HepG2 (cell line): ENCODE measurements around the gene SDC1. TPM values are rescaled to one million over a fixed set of nuclear protein-coding genes. Genes with fewer than 3 reads are reported as not detected.
A peak's percentile ranks its signal among the peaks of the same experiment; 100 is the strongest.

Source experiments
- ATAC-seq: fragments of 200-7000 bp; cut with Tn5 transposase; 3 replicates; pipeline ENCODE4 v1.9.1; 2020; ENCODE audit warnings: mild to moderate bottlenecking, moderate library complexity
- BruUV-seq: library from RNA; stranded (reverse); fragments of 400-500 nt; replicated peaks from 2 replicates; lab custom pipeline; 2021; lab: Mats Ljungman, UMichigan
- CTCF ChIA-PET: fragments of 300-600 bp; formaldehyde crosslinking; extraction: SDS; loops from one replicate; lab custom pipeline; 2021; ENCODE audit warnings: low total read pairs, inconsistent platforms, low intra/inter-chr PET ratio; lab: Yijun Ruan, JAX
- POLR2A ChIA-PET: fragments of 350-600 bp; sonication (Branson Sonifier 250); formaldehyde crosslinking; loops from one replicate; lab custom pipeline; 2020; ENCODE audit warnings: antibody characterized with exemption, inconsistent platforms; lab: Yijun Ruan, JAX
- DNase-seq: peaks from one replicate; pipeline ENCODE4 v3.0.0-alpha.2; 2015; ENCODE audit warnings: low spot score
- FAIRE-seq: peaks from 3 replicates; lab custom pipeline; 2011; peaks lifted over from hg19 to GRCh38; lab: Jason Lieb, UNC
- H2AFZ ChIP-seq: one replicate; pipeline ENCODE4 v1.6.1; 2011; ENCODE audit warnings: low read length, inconsistent platforms
- H3K27ac ChIP-seq: fragments of 300-600 bp; 3 replicates; pipeline ENCODE4 v1.8.0; 2011; ENCODE audit warnings: mixed run types, mild to moderate bottlenecking, mixed read lengths, low read length, inconsistent platforms; ENCODE audit not compliant: insufficient read depth; ENCODE audit errors: extremely low read length
- H3K27me3 ChIP-seq, 2 experiments: fragments of 200-600 bp in 1 of 2; 2 replicates in 1 of 2; 3 replicates in 1 of 2; pipeline versions ENCODE4 v1.6.0 to v1.8.0; 2011; ENCODE audit warnings: low read length in 2 of 2, mild to moderate bottlenecking in 2 of 2, moderate library complexity in 2 of 2, inconsistent platforms in 1 of 2; ENCODE audit not compliant: insufficient read depth in 2 of 2, control insufficient read depth in 1 of 2
- H3K36me3 ChIP-seq, 2 experiments: fragments of 200-600 bp in 1 of 2; replicated peaks in 1 of 2; 2 replicates in 1 of 2; 3 replicates in 1 of 2; pipeline versions ENCODE4 v1.5.1 to v1.8.0; 2011; ENCODE audit warnings: low read length in 2 of 2, inconsistent platforms in 1 of 2; ENCODE audit not compliant: insufficient read depth in 2 of 2, control insufficient read depth in 1 of 2
- H3K4me1 ChIP-seq: 2 replicates; pipeline ENCODE4 v1.5.1; 2012; ENCODE audit warnings: low read length, inconsistent platforms; ENCODE audit not compliant: insufficient read depth
- H3K4me2 ChIP-seq: 2 replicates; pipeline ENCODE4 v1.6.0; 2011; ENCODE audit warnings: low read depth, low read length, inconsistent platforms
- H3K4me3 ChIP-seq, 3 experiments: fragments of 200-600 bp in 1 of 3; sonication (generic), shearing (Covaris generic) in 1 of 3; replicated peaks in 1 of 3; 2 replicates each; pipeline ENCODE4 v1.5.1; 2011 to 2016; ENCODE audit warnings: low read length in 3 of 3, inconsistent platforms in 2 of 3, low read depth in 2 of 3, mild to moderate bottlenecking in 2 of 3, control low read depth in 1 of 3, mixed read lengths in 1 of 3; ENCODE audit not compliant: insufficient read depth in 1 of 3
- H3K79me2 ChIP-seq: one replicate; pipeline ENCODE4 v1.6.1; 2011; ENCODE audit warnings: low read length, inconsistent platforms; ENCODE audit not compliant: insufficient read depth
- H3K9ac ChIP-seq: 2 replicates; pipeline ENCODE4 v1.6.0; 2011; ENCODE audit warnings: mild to moderate bottlenecking, low read depth, low read length, inconsistent platforms; ENCODE audit not compliant: insufficient read depth
- H3K9me3 ChIP-seq: 2 replicates; pipeline ENCODE4 v1.5.1; 2012; ENCODE audit warnings: mild to moderate bottlenecking, low read length
- H4K20me1 ChIP-seq: 2 replicates; pipeline ENCODE4 v1.6.0; 2011; ENCODE audit warnings: inconsistent platforms, mild to moderate bottlenecking, low read length, moderate library complexity; ENCODE audit not compliant: insufficient read depth
- ATF7 ChIP-seq, 2 experiments: fragments of 450-650 bp in 1 of 2; sonication (generic) in 1 of 2; formaldehyde crosslinking in 1 of 2; IDR thresholded peaks; 2 replicates each; pipeline versions ENCODE4 v1.4.0 to v1.6.1; 2016 to 2020; ENCODE audit warnings: antibody characterized with exemption in 1 of 2, mild to moderate bottlenecking in 1 of 2, missing genetic modification reagents in 1 of 2
- HOXD1 ChIP-seq: sonication (generic); formaldehyde crosslinking; IDR thresholded peaks from 2 replicates; pipeline ENCODE4 v1.5.0; 2020; ENCODE audit warnings: missing genetic modification reagents
- JUNB ChIP-seq: sonication (generic); formaldehyde crosslinking; IDR thresholded peaks from 2 replicates; pipeline ENCODE4 v1.8.0; 2022; ENCODE audit warnings: missing genetic modification reagents, mild to moderate bottlenecking, borderline replicate concordance
- ONECUT2 ChIP-seq: sonication (generic); formaldehyde crosslinking; IDR thresholded peaks from 2 replicates; pipeline ENCODE4 v1.4.0; 2020; ENCODE audit warnings: missing genetic modification reagents
- PCBP2 ChIP-seq: fragments of 200-400 bp; formaldehyde crosslinking; optimal IDR thresholded peaks from 2 replicates; pipeline ENCODE3; 2018; ENCODE audit warnings: low read length, low read depth; ENCODE audit not compliant: poor library complexity, severe bottlenecking
- ZBTB42 ChIP-seq: sonication (generic); formaldehyde crosslinking; IDR thresholded peaks from 2 replicates; pipeline ENCODE4 v1.5.0; 2020; ENCODE audit warnings: mild to moderate bottlenecking, missing genetic modification reagents
- ZNF205 ChIP-seq: IDR thresholded peaks from 2 replicates; pipeline ENCODE4 v1.6.1; 2018; ENCODE audit warnings: missing biosample characterization, missing genetic modification reagents
- ZNF296 ChIP-seq: sonication (generic); formaldehyde crosslinking; conservative IDR thresholded peaks from 2 replicates; pipeline ENCODE4 v1.5.0; 2020; ENCODE audit warnings: mild to moderate bottlenecking, missing genetic modification reagents
- ZNF549 ChIP-seq: sonication (generic); formaldehyde crosslinking; IDR thresholded peaks from 2 replicates; pipeline ENCODE4 v1.5.0; 2020; ENCODE audit warnings: missing genetic modification reagents
- ZNF605 ChIP-seq: sonication (generic); formaldehyde crosslinking; IDR thresholded peaks from 2 replicates; pipeline ENCODE4 v1.8.0; 2022; ENCODE audit warnings: mild to moderate bottlenecking, missing genetic modification reagents
- ZNF644 ChIP-seq: IDR thresholded peaks from 2 replicates; pipeline ENCODE4 v1.6.1; 2016; ENCODE audit warnings: low read depth
- ZNF713 ChIP-seq: sonication (generic); formaldehyde crosslinking; IDR thresholded peaks from 2 replicates; pipeline ENCODE4 v1.4.0; 2020; ENCODE audit warnings: mild to moderate bottlenecking, missing genetic modification reagents
- ZNF724P ChIP-seq: sonication (generic); formaldehyde crosslinking; IDR thresholded peaks from 2 replicates; pipeline ENCODE4 v1.8.0; 2022; ENCODE audit warnings: missing genetic modification reagents, borderline replicate concordance
- WGBS: methylation state at CpG from one replicate; pipeline ENCODE4 v1.1.6; 2017; ENCODE audit warnings: low lambda C conversion rate; 5-methylcytosine and 5-hydroxymethylcytosine counted together
- in situ Hi-C: cut with HindIII; loops from 2 replicates; pipeline ENCODE4 v1.10.0; 2017; ENCODE audit warnings: low pct_unique_long_range_greater_than_20kb; ENCODE audit not compliant: extremely low pct_ligation_motif_present
- intact Hi-C: fragments of 100-400 bp; cut with micrococcal nuclease; formaldehyde crosslinking; loops from one replicate; pipeline ENCODE4 v1.10.0; 2022; ENCODE audit not compliant: unreplicated experiment
- polyA plus RNA-seq, 8 experiments: library from polyadenylated mRNA; depleted of rRNA in 3 of 8; stranded (reverse) in 7 of 8; unstranded in 1 of 8; fragments of >200 nt; fragmentation: Illumina TruSeq in 4 of 8; extraction: Trizol in 4 of 8; gene quantifications; 2 replicates each; pipeline versions ENCODE4 v1.2.1 to v1.2.3, GENCODE V29; 2011 to 2016; ENCODE audit warnings: low read depth in 4 of 8, missing spikeins in 1 of 8, mixed read lengths in 1 of 8; ENCODE audit not compliant: insufficient read depth in 1 of 8
- total RNA-seq, 5 experiments: library from RNA; depleted of rRNA; stranded (reverse); fragments of >200 nt; fragmentation: Illumina TruSeq; extraction: Trizol; gene quantifications; 2 replicates each; pipeline ENCODE4 v1.2.3, GENCODE V29; 2016; ENCODE audit warnings: low read depth in 1 of 5
- TF ChIP-seq, protein P1 (sequence below): sonication (generic); formaldehyde crosslinking; IDR thresholded peaks from 2 replicates; pipeline ENCODE4 v1.5.0; 2020; ENCODE audit warnings: missing genetic modification reagents, mild to moderate bottlenecking, borderline replicate concordance
- TF ChIP-seq, protein P2 (sequence below): sonication (generic); formaldehyde crosslinking; conservative IDR thresholded peaks from 2 replicates; pipeline ENCODE4 v1.8.0; 2022; ENCODE audit warnings: mild to moderate bottlenecking, moderate library complexity, missing genetic modification reagents
- TF ChIP-seq, protein P3 (sequence below): sonication (generic); formaldehyde crosslinking; IDR thresholded peaks from 2 replicates; pipeline ENCODE4 v1.4.0; 2020; ENCODE audit warnings: missing genetic modification reagents
- TF ChIP-seq, protein P4 (sequence below): sonication (generic); formaldehyde crosslinking; IDR thresholded peaks from 2 replicates; pipeline ENCODE4 v1.4.0; 2020; ENCODE audit warnings: missing genetic modification reagents
- TF ChIP-seq, protein P5 (sequence below): IDR thresholded peaks from 2 replicates; pipeline ENCODE4 v1.6.1; 2016; ENCODE audit warnings: control low read depth

The SDC1 gene
- total and polyA plus RNA-seq, 2 of the 13 experiments (the other 11 are each of a cell fraction or from before 2014, with no cell fraction given), result 108 to 119 TPM

DNA sequence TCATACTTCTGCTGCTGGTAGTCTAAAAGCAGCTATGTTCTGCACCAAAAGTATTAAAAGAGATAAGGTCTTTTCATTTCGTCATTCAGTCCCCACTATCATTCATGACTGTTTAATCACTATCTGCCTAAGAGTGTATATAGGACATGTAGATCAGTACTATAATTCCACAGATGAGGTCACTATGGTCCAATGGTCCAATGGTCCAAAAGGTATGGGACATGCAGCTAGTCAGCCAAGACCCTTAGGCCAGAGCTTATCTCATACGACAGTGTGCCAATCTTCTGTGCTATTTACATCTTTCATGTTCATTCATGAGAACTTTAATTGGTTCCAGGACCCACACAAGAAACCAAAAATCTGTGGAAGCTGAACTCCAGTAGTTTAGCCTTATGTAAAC is 42.6 kb upstream of the SDC1 start:
- BruUV-seq, result no TSS peak
- FAIRE-seq, result no peak
- intact Hi-C loops, result no loop called here
- H3K4me1 ChIP-seq, result no peaks in the 10 kb centered on the region
- no peaks in the 10 kb centered on the region for H3K27me3 ChIP-seq
- CTCF ChIA-PET, result no interaction called here
- in situ Hi-C loops, result no loop called here
- no peak overlapping the region for H3K9ac ChIP-seq
- WGBS, result 97% methylated on average over 2 of the region's 2 CpGs
- no peak overlapping the region for H3K4me3 ChIP-seq
- H3K79me2 ChIP-seq, result no peaks in the 10 kb centered on the region
- no peaks in the 10 kb centered on the region for H3K9me3 ChIP-seq
- H3K36me3 ChIP-seq, result peaks cover 5 to 42% of the 10 kb centered on the region in 2 experiments
- H3K27ac ChIP-seq, result no peak overlapping the region
- no peak overlapping the region for H2AFZ ChIP-seq
- POLR2A ChIA-PET, result no interaction called here
- peak; percentile 63 for ATAC-seq
- H4K20me1 ChIP-seq, result no peaks in the 10 kb centered on the region
- DNase-seq, result peak; percentile 24
- no peak overlapping the region for H3K4me2 ChIP-seq
- TF ChIP-seq ZNF724P, result no peak
- TF ChIP-seq HOXD1 (CRISPR knock-in tag), result no peak
- TF ChIP-seq ATF7 (IDR thresholded peaks at IDR 0.05), result no peak
- no peak for TF ChIP-seq ATF7 (CRISPR knock-in tag; IDR thresholded peaks at IDR 0.05)
- no peak for TF ChIP-seq ONECUT2 (CRISPR knock-in tag)
- no peak for TF ChIP-seq ZNF605 (CRISPR knock-in tag)
- TF ChIP-seq, protein P1, sequence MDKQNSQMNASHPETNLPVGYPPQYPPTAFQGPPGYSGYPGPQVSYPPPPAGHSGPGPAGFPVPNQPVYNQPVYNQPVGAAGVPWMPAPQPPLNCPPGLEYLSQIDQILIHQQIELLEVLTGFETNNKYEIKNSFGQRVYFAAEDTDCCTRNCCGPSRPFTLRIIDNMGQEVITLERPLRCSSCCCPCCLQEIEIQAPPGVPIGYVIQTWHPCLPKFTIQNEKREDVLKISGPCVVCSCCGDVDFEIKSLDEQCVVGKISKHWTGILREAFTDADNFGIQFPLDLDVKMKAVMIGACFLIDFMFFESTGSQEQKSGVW, result no peak
- no peak for TF ChIP-seq ZBTB42 (CRISPR knock-in tag)
- TF ChIP-seq ZNF713 (CRISPR knock-in tag), result no peak
- TF ChIP-seq ZNF644 (CRISPR knock-in tag), result no peak
- TF ChIP-seq, protein P2, sequence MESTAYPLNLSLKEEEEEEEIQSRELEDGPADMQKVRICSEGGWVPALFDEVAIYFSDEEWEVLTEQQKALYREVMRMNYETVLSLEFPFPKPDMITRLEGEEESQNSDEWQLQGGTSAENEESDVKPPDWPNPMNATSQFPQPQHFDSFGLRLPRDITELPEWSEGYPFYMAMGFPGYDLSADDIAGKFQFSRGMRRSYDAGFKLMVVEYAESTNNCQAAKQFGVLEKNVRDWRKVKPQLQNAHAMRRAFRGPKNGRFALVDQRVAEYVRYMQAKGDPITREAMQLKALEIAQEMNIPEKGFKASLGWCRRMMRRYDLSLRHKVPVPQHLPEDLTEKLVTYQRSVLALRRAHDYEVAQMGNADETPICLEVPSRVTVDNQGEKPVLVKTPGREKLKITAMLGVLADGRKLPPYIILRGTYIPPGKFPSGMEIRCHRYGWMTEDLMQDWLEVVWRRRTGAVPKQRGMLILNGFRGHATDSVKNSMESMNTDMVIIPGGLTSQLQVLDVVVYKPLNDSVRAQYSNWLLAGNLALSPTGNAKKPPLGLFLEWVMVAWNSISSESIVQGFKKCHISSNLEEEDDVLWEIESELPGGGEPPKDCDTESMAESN, result no peak
- TF ChIP-seq, protein P3, sequence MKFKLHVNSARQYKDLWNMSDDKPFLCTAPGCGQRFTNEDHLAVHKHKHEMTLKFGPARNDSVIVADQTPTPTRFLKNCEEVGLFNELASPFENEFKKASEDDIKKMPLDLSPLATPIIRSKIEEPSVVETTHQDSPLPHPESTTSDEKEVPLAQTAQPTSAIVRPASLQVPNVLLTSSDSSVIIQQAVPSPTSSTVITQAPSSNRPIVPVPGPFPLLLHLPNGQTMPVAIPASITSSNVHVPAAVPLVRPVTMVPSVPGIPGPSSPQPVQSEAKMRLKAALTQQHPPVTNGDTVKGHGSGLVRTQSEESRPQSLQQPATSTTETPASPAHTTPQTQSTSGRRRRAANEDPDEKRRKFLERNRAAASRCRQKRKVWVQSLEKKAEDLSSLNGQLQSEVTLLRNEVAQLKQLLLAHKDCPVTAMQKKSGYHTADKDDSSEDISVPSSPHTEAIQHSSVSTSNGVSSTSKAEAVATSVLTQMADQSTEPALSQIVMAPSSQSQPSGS (CRISPR knock-in tag), result no peak
- TF ChIP-seq ZNF205 (CRISPR knock-in tag), result no peak
- TF ChIP-seq, protein P4, sequence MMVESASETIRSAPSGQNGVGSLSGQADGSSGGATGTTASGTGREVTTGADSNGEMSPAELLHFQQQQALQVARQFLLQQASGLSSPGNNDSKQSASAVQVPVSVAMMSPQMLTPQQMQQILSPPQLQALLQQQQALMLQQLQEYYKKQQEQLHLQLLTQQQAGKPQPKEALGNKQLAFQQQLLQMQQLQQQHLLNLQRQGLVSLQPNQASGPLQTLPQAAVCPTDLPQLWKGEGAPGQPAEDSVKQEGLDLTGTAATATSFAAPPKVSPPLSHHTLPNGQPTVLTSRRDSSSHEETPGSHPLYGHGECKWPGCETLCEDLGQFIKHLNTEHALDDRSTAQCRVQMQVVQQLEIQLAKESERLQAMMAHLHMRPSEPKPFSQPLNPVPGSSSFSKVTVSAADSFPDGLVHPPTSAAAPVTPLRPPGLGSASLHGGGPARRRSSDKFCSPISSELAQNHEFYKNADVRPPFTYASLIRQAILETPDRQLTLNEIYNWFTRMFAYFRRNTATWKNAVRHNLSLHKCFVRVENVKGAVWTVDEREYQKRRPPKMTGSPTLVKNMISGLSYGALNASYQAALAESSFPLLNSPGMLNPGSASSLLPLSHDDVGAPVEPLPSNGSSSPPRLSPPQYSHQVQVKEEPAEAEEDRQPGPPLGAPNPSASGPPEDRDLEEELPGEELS, result no peak
- TF ChIP-seq ZNF549 (CRISPR knock-in tag), result no peak
- TF ChIP-seq PCBP2, result no peak
- TF ChIP-seq, protein P5, sequence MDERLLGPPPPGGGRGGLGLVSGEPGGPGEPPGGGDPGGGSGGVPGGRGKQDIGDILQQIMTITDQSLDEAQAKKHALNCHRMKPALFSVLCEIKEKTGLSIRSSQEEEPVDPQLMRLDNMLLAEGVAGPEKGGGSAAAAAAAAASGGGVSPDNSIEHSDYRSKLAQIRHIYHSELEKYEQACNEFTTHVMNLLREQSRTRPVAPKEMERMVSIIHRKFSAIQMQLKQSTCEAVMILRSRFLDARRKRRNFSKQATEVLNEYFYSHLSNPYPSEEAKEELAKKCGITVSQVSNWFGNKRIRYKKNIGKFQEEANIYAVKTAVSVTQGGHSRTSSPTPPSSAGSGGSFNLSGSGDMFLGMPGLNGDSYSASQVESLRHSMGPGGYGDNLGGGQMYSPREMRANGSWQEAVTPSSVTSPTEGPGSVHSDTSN, result no peak
- no peak for TF ChIP-seq ZNF296 (CRISPR knock-in tag)
- no peak for TF ChIP-seq JUNB (CRISPR knock-in tag)
